IPS-18c (cell line): ENCODE measurements around the gene AKAP13.
"Not testable (repeated sequence)": the region's sequence is repeated elsewhere in the genome, so short reads cannot be mapped to it uniquely, and the experiment has no call there.

Experiments used
- H3K4me3 ChIP-seq: 2 replicates; pipeline ENCODE4 v1.7.0; 2013; ENCODE audit warnings: low read depth, mild to moderate bottlenecking, low read length, moderate library complexity; ENCODE audit not compliant: insufficient read depth
- H3K9me3 ChIP-seq: one replicate; pipeline ENCODE4 v1.6.1; 2013; ENCODE audit warnings: mild to moderate bottlenecking, low read length, moderate library complexity; ENCODE audit not compliant: control insufficient read depth, insufficient read depth

AKAP13 gene

GRCh38 chr15:85518979-85519761, 138.8 kb downstream of the AKAP13 start:
- H3K4me3 ChIP-seq: no peak overlapping the region
- H3K9me3 ChIP-seq: peaks cover 2% of the 10 kb centered on the region

- H3K4me3 ChIP-seq: no peak overlapping the region
- H3K9me3 ChIP-seq: peaks cover 2% of the 10 kb centered on the region
Observed at GRCh38 chr15:85520650-85521049, 140.2 kb downstream of the AKAP13 start.

GRCh38 chr15:85523530-85523929, 143.1 kb downstream of the AKAP13 start:
- H3K4me3 ChIP-seq: no peak overlapping the region
- H3K9me3 ChIP-seq: peaks cover 2% of the 10 kb centered on the region

GRCh38 chr15:85525755-85526154, 145.4 kb downstream of the AKAP13 start:
- H3K4me3 ChIP-seq: no peak overlapping the region
- H3K9me3 ChIP-seq: no peaks in the 10 kb centered on the region

GRCh38 chr15:85527895-85528294, 147.5 kb downstream of the AKAP13 start:
- H3K4me3 ChIP-seq: no peak overlapping the region
- no peaks in the 10 kb centered on the region for H3K9me3 ChIP-seq

GRCh38 chr15:85530079-85530478, 149.7 kb downstream of the AKAP13 start:
- no peak overlapping the region for H3K4me3 ChIP-seq

GRCh38 chr15:85531083-85531482, 150.7 kb downstream of the AKAP13 start:
- Histone ChIP-seq H3K9me3 (no peaks in the 10 kb centered on the region), H3K4me3 (no peak overlapping the region)

More at GRCh38 chr15:85530079-85530478, 149.7 kb downstream of the AKAP13 start:
- H3K9me3 ChIP-seq: no peaks in the 10 kb centered on the region

- H3K4me3 ChIP-seq: no peak overlapping the region
Observed at GRCh38 chr15:85532689-85533088, 152.3 kb downstream of the AKAP13 start.

GRCh38 chr15:85534031-85534430, 153.6 kb downstream of the AKAP13 start:
- H3K4me3 ChIP-seq: no peak overlapping the region
- no peaks in the 10 kb centered on the region for H3K9me3 ChIP-seq

More at GRCh38 chr15:85532689-85533088, 152.3 kb downstream of the AKAP13 start:
- H3K9me3 ChIP-seq: no peaks in the 10 kb centered on the region

GRCh38 chr15:85535533-85536330, 155.3 kb downstream of the AKAP13 start:
- H3K4me3 ChIP-seq, H3K9me3 ChIP-seq: not testable (repeated sequence)

GRCh38 chr15:85536341-85536740, 155.9 kb downstream of the AKAP13 start:
- Histone ChIP-seq H3K4me3 (no peak overlapping the region), H3K9me3 (no peaks in the 10 kb centered on the region)

GRCh38 chr15:85539491-85539890, 159.1 kb downstream of the AKAP13 start:
- Histone ChIP-seq H3K4me3 (no peak overlapping the region), H3K9me3 (no peaks in the 10 kb centered on the region)

GRCh38 chr15:85540085-85540797, 159.8 kb downstream of the AKAP13 start:
- H3K4me3 ChIP-seq: no peak overlapping the region

GRCh38 chr15:85541744-85542143, 161.3 kb downstream of the AKAP13 start:
- Histone ChIP-seq H3K9me3 (no peaks in the 10 kb centered on the region), H3K4me3 (no peak overlapping the region)

More at GRCh38 chr15:85540085-85540797, 159.8 kb downstream of the AKAP13 start:
- H3K9me3 ChIP-seq: no peaks in the 10 kb centered on the region

- no peak overlapping the region for H3K4me3 ChIP-seq
Observed at GRCh38 chr15:85542488-85542887, 162.1 kb downstream of the AKAP13 start.

GRCh38 chr15:85542895-85543331, 162.5 kb downstream of the AKAP13 start:
- no peak overlapping the region for H3K4me3 ChIP-seq
- H3K9me3 ChIP-seq: no peaks in the 10 kb centered on the region

More at GRCh38 chr15:85542488-85542887, 162.1 kb downstream of the AKAP13 start:
- H3K9me3 ChIP-seq: no peaks in the 10 kb centered on the region

GRCh38 chr15:85543741-85544155, 163.3 kb downstream of the AKAP13 start:
- no peaks in the 10 kb centered on the region for H3K9me3 ChIP-seq

More at GRCh38 chr15:85543741-85544155, 163.3 kb downstream of the AKAP13 start:
- no peak overlapping the region for H3K4me3 ChIP-seq
